K562 (cell line): Measurements from ENCODE around the gene IFITM2. TPM values are rescaled to one million over a fixed set of nuclear protein-coding genes. Genes with fewer than 3 reads are reported as not detected.

ENCODE experiments used
- ATF6 ChIP-seq: sonication (generic); formaldehyde crosslinking; IDR thresholded peaks from 2 replicates; pipeline ENCODE4 v1.4.0; 2020; ENCODE audit warnings: mild to moderate bottlenecking, missing genetic modification reagents
- BHLHE40 ChIP-seq: IDR thresholded peaks from 2 replicates; pipeline ENCODE4 v1.6.1; 2011; ENCODE audit warnings: low read length, improper control_type of control experiment
- CBFA2T3 ChIP-seq: fragments of 450-650 bp; IDR thresholded peaks from 2 replicates; pipeline ENCODE4 v1.6.1; 2017
- FOXK1 ChIP-seq: sonication (generic); formaldehyde crosslinking; IDR thresholded peaks from 2 replicates; pipeline ENCODE4 v1.8.0; 2022; ENCODE audit warnings: missing genetic modification reagents, mild to moderate bottlenecking, borderline replicate concordance
- GATA2 ChIP-seq: sonication (generic); formaldehyde crosslinking; IDR thresholded peaks from 2 replicates; pipeline ENCODE4 v1.4.0; 2020; ENCODE audit warnings: mild to moderate bottlenecking, missing genetic modification reagents
- KDM2B ChIP-seq: fragments of 250-450 bp; sonication (Bioruptor Pico); IDR thresholded peaks from 2 replicates; pipeline ENCODE4 v1.8.0; 2021; ENCODE audit warnings: mild to moderate bottlenecking, moderate library complexity
- MTA3 ChIP-seq: fragments of 450-650 bp; formaldehyde crosslinking; IDR thresholded peaks from 2 replicates; pipeline ENCODE4 v1.6.1; 2017; ENCODE audit warnings: mild to moderate bottlenecking, borderline replicate concordance
- NRF1 ChIP-seq, 2 experiments: fragments of 450-650 bp; IDR thresholded peaks in 1 of 2; conservative IDR thresholded peaks in 1 of 2; 2 replicates each; pipeline ENCODE4 v1.6.1; 2014; ENCODE audit warnings: mild to moderate bottlenecking in 2 of 2
- RBM17 ChIP-seq: fragments of 200-400 bp; formaldehyde crosslinking; IDR thresholded peaks from 2 replicates; pipeline ENCODE4 v1.6.1; 2017; ENCODE audit warnings: low read depth, mild to moderate bottlenecking, low read length, borderline replicate concordance
- SMAD2 ChIP-seq: fragments of 150-350 bp; IDR thresholded peaks from 2 replicates; pipeline ENCODE4 v1.6.1; 2014; ENCODE audit warnings: low read depth, mild to moderate bottlenecking, low read length
- SMARCC2 ChIP-seq: fragments of 450-650 bp; IDR thresholded peaks from 2 replicates; pipeline ENCODE4 v1.6.1; 2017; ENCODE audit warnings: antibody characterized with exemption, moderate library complexity, mild to moderate bottlenecking, low read depth
- TCF3 ChIP-seq: sonication (generic); formaldehyde crosslinking; IDR thresholded peaks from 2 replicates; pipeline ENCODE4 v1.4.0; 2020; ENCODE audit warnings: mild to moderate bottlenecking, missing genetic modification reagents
- TCF7 ChIP-seq: sonication (generic); IDR thresholded peaks from 2 replicates; pipeline ENCODE4 v1.6.1; 2016; ENCODE audit warnings: antibody characterized with exemption, borderline replicate concordance
- TCF7L2 ChIP-seq: fragments of 150-350 bp; IDR thresholded peaks from 2 replicates; pipeline ENCODE4 v1.6.1; 2016; ENCODE audit warnings: low read depth, mild to moderate bottlenecking, low read length, moderate library complexity
- THAP12 ChIP-seq: fragments of 250-450 bp; sonication (Bioruptor Pico); IDR thresholded peaks from 2 replicates; pipeline ENCODE4 v1.9.0; 2021; ENCODE audit warnings: mild to moderate bottlenecking, inconsistent platforms
- ZNF263 ChIP-seq: sonication (generic); formaldehyde crosslinking; IDR thresholded peaks from 2 replicates; pipeline ENCODE4 v1.8.0; 2022; ENCODE audit warnings: mild to moderate bottlenecking, missing genetic modification reagents, borderline replicate concordance
- ZNF583 ChIP-seq: fragments of 250-450 bp; sonication (Bioruptor Pico); IDR thresholded peaks from 2 replicates; pipeline ENCODE4 v1.4.0; 2020
- polyA plus RNA-seq, 8 experiments: library from polyadenylated mRNA; depleted of rRNA in 4 of 8; stranded (reverse) in 5 of 8; unstranded in 3 of 8; fragments of >200 nt; fragmentation: Nextera tagmentation in 2 of 8; fragmentation: Illumina TruSeq in 1 of 8; extraction: Ambion mirVana in 2 of 8; extraction: Trizol in 1 of 8; gene quantifications; 2 replicates each; pipeline versions ENCODE4 v1.2.1 to v1.2.3, GENCODE V29; 2011 to 2014; ENCODE audit warnings: inconsistent platforms in 1 of 8, missing spikeins in 1 of 8
- total RNA-seq, 7 experiments: library from RNA; depleted of rRNA in 6 of 7; stranded (reverse); fragments of >200 nt in 6 of 7; fragmentation: Illumina TruSeq in 2 of 7; extraction: Trizol in 2 of 7; gene quantifications; 2 replicates each; pipeline versions ENCODE4 v1.2.1 to v1.2.3, GENCODE V29; 2011 to 2021; ENCODE audit warnings: low replicate concordance in 1 of 7

IFITM2 gene
- total and polyA plus RNA-seq, 9 of the 15 experiments (the other 6 are each of a cell fraction or from before 2014, with no cell fraction given): 52.8 to 4,872 (median 356) TPM

- TF ChIP-seq ATF6 (CRISPR knock-in tag) (no peak), MTA3 (no peak; the same call in 1 of the 2 replicates), ZNF583 (CRISPR knock-in tag) (0 out of 2 replicates have a peak, but pooled peaks have one; percentile 13), SMARCC2 (no peak), THAP12 (CRISPR knock-in tag) (no peak), GATA2 (CRISPR knock-in tag) (no peak), CBFA2T3 (peak; percentile 18; the same call in 1 of the 2 replicates), RBM17 (no peak), TCF7 (no peak), BHLHE40 (peak; percentile 37; the same call in 1 of the 2 replicates), NRF1 (conservative IDR thresholded peaks at IDR 0.05 in 1 of 2, IDR thresholded peaks at IDR 0.05 in 1 of 2) (peak; percentile 26 to 36; a peak in 1 of 4 replicates), TCF7L2 (no peak), TCF3 (CRISPR knock-in tag) (no peak), FOXK1 (CRISPR knock-in tag) (no peak), KDM2B (CRISPR knock-in tag) (no peak), SMAD2 (no peak), ZNF263 (CRISPR knock-in tag) (0 out of 2 replicates have a peak, but pooled peaks have one; percentile 23)
- TF ChIP-seq, all 486 proteins: peak for 24
Measured at GRCh38 chr11:335779-336658, 28.4 kb downstream of the IFITM2 start (continued).
